ENCODE results near the gene CYP27B1. TPM values are rescaled to one million over a fixed set of nuclear protein-coding genes. Genes with fewer than 3 reads are reported as not detected.

Gene CYP27B1
- total and polyA plus RNA-seq, 9 of the 15 experiments (the other 6 are each of a cell fraction or from before 2014, with no cell fraction given): 0.18 to 4.2 (median 1.8) TPM

GRCh38 chr12:57772429-57773322, 5.8 kb upstream of the CYP27B1 start, which contains the start of gene EEF1AKMT3 (continued):
- TF ChIP-seq MBD1 (CRISPR knock-in tag; IDR thresholded peaks at IDR 0.05) (no peak), BMI1 (IDR thresholded peaks at IDR 0.05; ENCODE audit: low read length) (no peak), POLR3A (IDR thresholded peaks at IDR 0.05; ENCODE audit: borderline replicate concordance, extremely low read depth, insufficient read depth, insufficient read length) (no peak), CHAMP1 (IDR thresholded peaks at IDR 0.05) (no peak), AFF4 (CRISPR knock-in tag; IDR thresholded peaks at IDR 0.05) (0 out of 2 replicates have a peak, but pooled peaks have one; percentile 30), CBX1 (IDR thresholded peaks at IDR 0.05; ENCODE audit: low read depth) (0 out of 2 replicates have a peak, but pooled peaks have one; percentile 54), ZNF3 (CRISPR knock-in tag; IDR thresholded peaks at IDR 0.05) (no peak), CREB1 (IDR thresholded peaks at IDR 0.05) (no peak), CREB1 (CRISPR knock-in tag; IDR thresholded peaks at IDR 0.05) (peak; percentile 41; the same call in 1 of the 2 replicates), COPS2 (conservative IDR thresholded peaks at IDR 0.05) (no peak), CEBPB (tag; IDR thresholded peaks at IDR 0.05) (no peak), ZBED1 (IDR thresholded peaks at IDR 0.05) (no peak), CCAR2 (IDR thresholded peaks at IDR 0.05; ENCODE audit: low read depth, low read length) (no peak), VEZF1 (CRISPR knock-in tag; IDR thresholded peaks at IDR 0.05) (peak; percentile 73), DDX20 (tag; IDR thresholded peaks at IDR 0.05; ENCODE audit: low read depth) (no peak)
